MCF 10A (cell line): ENCODE data around the gene IFI44. TPM values are rescaled to one million over a fixed set of nuclear protein-coding genes. Genes with fewer than 3 reads are reported as not detected.

ENCODE experiments used
- BruUV-seq: library from RNA; stranded (reverse); fragments of 400-500 nt; replicated peaks from 2 replicates; lab custom pipeline; 2021; lab: Mats Ljungman, UMichigan
- CTCF ChIA-PET: fragments of 300-600 bp; sonication (Branson Sonifier 250); formaldehyde crosslinking; extraction: SDS; loops from one replicate; lab custom pipeline; 2021; ENCODE audit warnings: antibody characterized with exemption, inconsistent platforms; lab: Yijun Ruan, JAX
- POLR2A ChIA-PET: fragments of 300-600, 350-650 bp; sonication (Branson Sonifier 250); formaldehyde crosslinking; extraction: SDS; loops from one replicate; lab custom pipeline; 2020; ENCODE audit warnings: antibody characterized with exemption, inconsistent platforms; lab: Yijun Ruan, JAX
- DNase-seq: peaks from one replicate; pipeline ENCODE4 v3.0.0-alpha.2; 2018; ENCODE audit not compliant: unreplicated experiment
- H3K27ac Mint-ChIP-seq: one replicate; pipeline ENCODE4 v1.8.0; 2022; ENCODE audit warnings: mild to moderate bottlenecking, low read depth, mixed read lengths; ENCODE audit not compliant: unreplicated experiment
- H3K27me3 Mint-ChIP-seq: one replicate; pipeline ENCODE4 v1.8.0; 2022; ENCODE audit warnings: mixed read lengths; ENCODE audit not compliant: insufficient read depth, unreplicated experiment
- H3K36me3 Mint-ChIP-seq: one replicate; pipeline ENCODE4 v1.8.0; 2022; ENCODE audit warnings: mild to moderate bottlenecking, moderate library complexity, mixed read lengths; ENCODE audit not compliant: insufficient read depth, unreplicated experiment
- H3K4me1 Mint-ChIP-seq: one replicate; pipeline ENCODE4 v1.8.0; 2022; ENCODE audit warnings: mixed read lengths; ENCODE audit not compliant: insufficient read depth, unreplicated experiment
- H3K4me3 Mint-ChIP-seq: one replicate; pipeline ENCODE4 v1.8.0; 2022; ENCODE audit warnings: mild to moderate bottlenecking, moderate library complexity, mixed read lengths; ENCODE audit not compliant: unreplicated experiment
- H3K9me3 Mint-ChIP-seq: one replicate; pipeline ENCODE4 v1.8.0; 2022; ENCODE audit warnings: mixed read lengths; ENCODE audit not compliant: unreplicated experiment
- intact Hi-C: fragments of 100-400 bp; cut with micrococcal nuclease; formaldehyde crosslinking; loops from 2 replicates; pipeline ENCODE4 v1.14.1; 2022
- total RNA-seq: library from RNA; stranded (reverse); gene quantifications from 2 replicates; pipeline ENCODE4 v1.2.3, GENCODE V29; 2022
- TF ChIP-seq, protein P1 (sequence below): fragments of 200-600 bp; IDR thresholded peaks from one replicate; pipeline ENCODE4 v1.8.0; 2022; ENCODE audit warnings: antibody characterized with exemption, mild to moderate bottlenecking; ENCODE audit not compliant: unreplicated experiment

The IFI44 gene
- total RNA-seq, 1 experiment from 2014 or later = 7.5 TPM

DNA sequence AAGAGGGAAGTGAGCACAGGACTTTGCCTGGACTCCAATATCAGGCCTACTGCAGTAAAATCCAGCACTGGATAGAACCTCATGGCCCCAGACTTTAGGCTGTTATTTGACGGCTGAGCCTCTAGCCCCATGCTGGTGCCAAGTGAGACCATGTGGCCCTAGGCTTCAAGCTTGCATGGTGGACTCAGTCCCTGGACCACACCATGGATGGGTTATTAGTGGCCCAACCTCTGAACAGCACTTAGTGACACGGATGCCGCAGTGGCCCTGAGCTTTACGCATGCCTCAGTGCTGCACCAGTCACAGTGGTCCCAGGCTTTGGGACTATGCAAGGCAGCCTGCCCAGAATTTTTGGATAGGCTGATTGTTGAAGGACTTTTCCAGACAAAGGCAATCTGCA lies 16.4 kb upstream of the IFI44 start:
- H3K27me3 Mint-ChIP-seq = no peaks in the 10 kb centered on the region
- CTCF ChIA-PET = interaction anchor here (1.1 to 1.4 kb wide), 3 partner anchors 14 to 39 kb away, joined by 3 to 4 read pairs (median 3); no protein-coding TSS in a partner anchor
- TF ChIP-seq, protein P1, sequence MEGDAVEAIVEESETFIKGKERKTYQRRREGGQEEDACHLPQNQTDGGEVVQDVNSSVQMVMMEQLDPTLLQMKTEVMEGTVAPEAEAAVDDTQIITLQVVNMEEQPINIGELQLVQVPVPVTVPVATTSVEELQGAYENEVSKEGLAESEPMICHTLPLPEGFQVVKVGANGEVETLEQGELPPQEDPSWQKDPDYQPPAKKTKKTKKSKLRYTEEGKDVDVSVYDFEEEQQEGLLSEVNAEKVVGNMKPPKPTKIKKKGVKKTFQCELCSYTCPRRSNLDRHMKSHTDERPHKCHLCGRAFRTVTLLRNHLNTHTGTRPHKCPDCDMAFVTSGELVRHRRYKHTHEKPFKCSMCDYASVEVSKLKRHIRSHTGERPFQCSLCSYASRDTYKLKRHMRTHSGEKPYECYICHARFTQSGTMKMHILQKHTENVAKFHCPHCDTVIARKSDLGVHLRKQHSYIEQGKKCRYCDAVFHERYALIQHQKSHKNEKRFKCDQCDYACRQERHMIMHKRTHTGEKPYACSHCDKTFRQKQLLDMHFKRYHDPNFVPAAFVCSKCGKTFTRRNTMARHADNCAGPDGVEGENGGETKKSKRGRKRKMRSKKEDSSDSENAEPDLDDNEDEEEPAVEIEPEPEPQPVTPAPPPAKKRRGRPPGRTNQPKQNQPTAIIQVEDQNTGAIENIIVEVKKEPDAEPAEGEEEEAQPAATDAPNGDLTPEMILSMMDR = no peak

DNA sequence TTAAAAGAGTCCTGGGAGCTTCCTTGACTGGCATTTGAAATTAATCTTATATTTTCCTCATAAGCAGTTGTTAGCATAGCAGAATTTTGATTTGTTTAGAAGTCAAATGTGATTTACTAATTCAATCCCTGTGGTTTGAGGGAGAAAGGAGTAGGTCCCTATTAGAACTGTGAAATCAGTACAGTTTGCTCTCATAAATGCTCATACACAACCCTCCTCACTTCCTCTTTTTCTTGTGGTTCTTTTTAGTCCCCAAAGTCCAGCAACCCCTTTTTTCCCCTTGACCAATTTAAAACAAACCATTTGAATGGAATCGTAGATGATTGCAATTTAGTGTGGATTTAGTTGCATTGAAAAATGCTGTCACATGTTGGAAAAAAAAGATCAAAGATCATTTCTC lies 9.2 kb upstream of the IFI44 start:
- TF ChIP-seq, protein P1 = no peak
- no peak for DNase-seq
- Mint-ChIP-seq H3K27me3 (no peaks in the 10 kb centered on the region), H3K9me3 (no peaks in the 10 kb centered on the region), H3K4me3 (no peak overlapping the region), H3K36me3 (peaks cover 29% of the 10 kb centered on the region), H3K27ac (no peak overlapping the region), H3K4me1 (no peaks in the 10 kb centered on the region)
- CTCF ChIA-PET = no interaction called here
- intact Hi-C loops = no loop called here
- POLR2A ChIA-PET = no interaction called here
- BruUV-seq = no TSS peak

More for the DNA sequence above, 16.4 kb upstream of the IFI44 start:
- intact Hi-C loops = no loop called here
- Mint-ChIP-seq H3K4me1 (no peaks in the 10 kb centered on the region), H3K27ac (no peak overlapping the region), H3K4me3 (no peak overlapping the region), H3K36me3 (no peaks in the 10 kb centered on the region), H3K9me3 (no peaks in the 10 kb centered on the region)
- no peak for DNase-seq
- POLR2A ChIA-PET = no interaction called here
- BruUV-seq = no TSS peak

DNA sequence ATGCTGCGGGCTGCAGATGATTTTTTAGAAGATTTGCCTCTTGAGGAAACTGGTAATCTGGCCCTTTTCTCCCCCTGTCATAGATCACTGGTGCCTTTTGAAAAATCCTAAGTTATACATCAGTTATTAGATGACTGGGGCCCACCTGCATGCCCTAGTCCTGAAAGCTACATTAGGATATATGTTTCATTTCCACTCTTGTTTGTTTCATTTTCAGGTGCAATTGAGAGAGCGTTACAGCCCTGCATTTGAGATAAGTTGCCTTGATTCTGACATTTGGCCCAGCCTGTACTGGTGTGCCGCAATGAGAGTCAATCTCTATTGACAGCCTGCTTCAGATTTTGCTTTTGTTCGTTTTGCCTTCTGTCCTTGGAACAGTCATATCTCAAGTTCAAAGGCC lies 8.1 kb upstream of the IFI44 start:
- POLR2A ChIA-PET = interaction anchor here (0.6 kb wide), 1 partner anchor 68 kb away, joined by 3 read pairs; no protein-coding TSS in a partner anchor
- H3K36me3 Mint-ChIP-seq = peaks cover 29% of the 10 kb centered on the region
- H3K27ac Mint-ChIP-seq = no peak overlapping the region
- no TSS peak for BruUV-seq
- no peaks in the 10 kb centered on the region for H3K27me3 Mint-ChIP-seq
- intact Hi-C loops = no loop called here
- H3K9me3 Mint-ChIP-seq = no peaks in the 10 kb centered on the region
- no peaks in the 10 kb centered on the region for H3K4me1 Mint-ChIP-seq
- TF ChIP-seq, protein P1 = no peak
- CTCF ChIA-PET = interaction anchor here (1.2 kb wide), 1 partner anchor 25 kb away, joined by 3 read pairs; no protein-coding TSS in a partner anchor
- no peak overlapping the region for H3K4me3 Mint-ChIP-seq
- DNase-seq = no peak

DNA sequence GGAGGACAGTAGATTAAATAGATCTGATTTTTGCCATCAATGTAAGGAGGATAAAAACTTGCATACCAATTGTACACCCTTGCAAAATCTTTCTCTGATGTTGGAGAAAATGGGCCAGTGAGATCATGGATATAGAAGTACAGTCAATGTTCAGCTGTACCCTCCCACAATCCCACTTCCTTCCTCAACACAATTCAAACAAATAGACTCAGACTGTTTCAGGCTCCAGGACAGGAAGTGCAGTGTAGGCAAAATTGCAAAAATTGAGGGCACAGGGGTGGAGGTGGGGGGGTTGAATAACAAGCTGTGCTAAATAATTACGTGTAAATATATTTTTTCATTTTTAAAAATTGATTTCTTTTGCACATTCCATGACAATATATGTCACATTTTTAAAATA lies 3.9 kb upstream of the IFI44 start:
- Mint-ChIP-seq H3K4me3 (no peak overlapping the region), H3K27me3 (no peaks in the 10 kb centered on the region), H3K9me3 (no peaks in the 10 kb centered on the region), H3K27ac (no peak overlapping the region), H3K4me1 (no peaks in the 10 kb centered on the region), H3K36me3 (peaks cover 29% of the 10 kb centered on the region)
- intact Hi-C loops = no loop called here
- CTCF ChIA-PET = no interaction called here
- POLR2A ChIA-PET = interaction anchor here (0.6 to 1.1 kb wide), 3 partner anchors 25 to 1924 kb away, joined by 3 to 4 read pairs (median 4); partner anchors contain the start of gene IFI44L
- no TSS peak for BruUV-seq
- TF ChIP-seq, protein P1 = no peak
- no peak for DNase-seq
